A673 (cell line): ENCODE measurements around the gene WDR36.

Experiments
- CTCF ChIP-seq: fragments of 300-800, 200-600 bp; sonication (generic); conservative IDR thresholded peaks from 2 replicates; pipeline ENCODE4 v1.5.1; 2017; ENCODE audit warnings: low read depth, mild to moderate bottlenecking, antibody characterized with exemption, low read length, moderate library complexity, mixed read lengths
- EZH2 ChIP-seq: fragments of 200-600 bp; sonication (generic); IDR thresholded peaks from 2 replicates; pipeline ENCODE4 v1.6.1; 2017; ENCODE audit warnings: borderline replicate concordance, low read depth, mild to moderate bottlenecking, mixed read lengths, antibody characterized with exemption, low read length; ENCODE audit not compliant: poor library complexity, severe bottlenecking

DNA sequence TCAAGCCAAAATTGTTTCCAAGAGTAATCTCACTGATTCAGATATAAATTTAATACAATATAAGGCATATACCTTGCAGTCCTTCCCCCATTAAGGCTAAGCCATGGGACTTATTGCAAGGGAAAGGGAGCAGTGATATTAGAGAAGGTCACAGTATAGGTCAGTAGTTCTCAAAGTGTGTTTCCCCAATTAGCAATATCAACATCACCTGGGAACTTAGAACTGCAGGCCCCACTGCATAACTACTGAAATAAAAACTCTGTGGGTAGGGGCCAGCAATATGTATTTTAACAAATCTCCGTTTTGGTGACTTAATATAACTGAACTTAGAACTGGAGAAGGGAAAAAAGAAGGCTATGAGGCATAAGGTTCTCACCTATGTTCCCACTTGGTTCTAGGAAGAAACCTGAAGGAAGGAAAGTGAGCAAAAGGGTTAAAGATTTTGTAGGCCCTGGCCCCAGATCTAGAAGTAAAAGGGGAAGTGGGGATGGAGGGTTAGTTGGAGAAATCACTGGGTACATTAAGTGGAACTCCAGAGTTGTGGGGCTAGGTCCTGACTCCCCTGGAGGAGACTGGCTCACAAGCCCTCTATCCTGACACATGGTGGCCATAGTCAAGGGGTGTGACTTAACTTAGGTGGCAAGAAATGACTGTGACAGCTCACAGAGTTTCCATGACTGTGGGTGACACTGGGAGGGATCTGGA lies 40.7 kb downstream of the WDR36 start:
- TF ChIP-seq CTCF (no peak), EZH2 (no peak)
